Smooth muscle cell of the brain vasculature (primary cell): ENCODE measurements around the gene RFWD3.

Source experiments
- DNase-seq: peaks from one replicate; pipeline ENCODE4 v3.0.0-alpha.2; 2012; ENCODE audit warnings: low read depth, low spot score

Gene RFWD3

GRCh38 chr16:74578433-74578832, 88.2 kb downstream of the RFWD3 start:
- no peak for DNase-seq

GRCh38 chr16:74577882-74578366, 88.8 kb downstream of the RFWD3 start:
- DNase-seq = no peak

GRCh38 chr16:74575807-74576643, 90.7 kb downstream of the RFWD3 start:
- DNase-seq = no peak

GRCh38 chr16:74575175-74575806, 91.4 kb downstream of the RFWD3 start:
- DNase-seq = no peak

- DNase-seq = no peak
Measured at GRCh38 chr16:74574146-74574545, 92.5 kb downstream of the RFWD3 start.

- no peak for DNase-seq
Measured at GRCh38 chr16:74573622-74574021, 93.1 kb downstream of the RFWD3 start.
